IPS DF 19.7 (cell line): ENCODE results near the gene XPNPEP2.

ENCODE experiments used
- DNase-seq: peaks from one replicate; pipeline ENCODE4 v3.0.0-alpha.2; 2013; ENCODE audit warnings: low read depth, low spot score

Gene XPNPEP2, protein sequence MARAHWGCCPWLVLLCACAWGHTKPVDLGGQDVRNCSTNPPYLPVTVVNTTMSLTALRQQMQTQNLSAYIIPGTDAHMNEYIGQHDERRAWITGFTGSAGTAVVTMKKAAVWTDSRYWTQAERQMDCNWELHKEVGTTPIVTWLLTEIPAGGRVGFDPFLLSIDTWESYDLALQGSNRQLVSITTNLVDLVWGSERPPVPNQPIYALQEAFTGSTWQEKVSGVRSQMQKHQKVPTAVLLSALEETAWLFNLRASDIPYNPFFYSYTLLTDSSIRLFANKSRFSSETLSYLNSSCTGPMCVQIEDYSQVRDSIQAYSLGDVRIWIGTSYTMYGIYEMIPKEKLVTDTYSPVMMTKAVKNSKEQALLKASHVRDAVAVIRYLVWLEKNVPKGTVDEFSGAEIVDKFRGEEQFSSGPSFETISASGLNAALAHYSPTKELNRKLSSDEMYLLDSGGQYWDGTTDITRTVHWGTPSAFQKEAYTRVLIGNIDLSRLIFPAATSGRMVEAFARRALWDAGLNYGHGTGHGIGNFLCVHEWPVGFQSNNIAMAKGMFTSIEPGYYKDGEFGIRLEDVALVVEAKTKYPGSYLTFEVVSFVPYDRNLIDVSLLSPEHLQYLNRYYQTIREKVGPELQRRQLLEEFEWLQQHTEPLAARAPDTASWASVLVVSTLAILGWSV

DNA sequence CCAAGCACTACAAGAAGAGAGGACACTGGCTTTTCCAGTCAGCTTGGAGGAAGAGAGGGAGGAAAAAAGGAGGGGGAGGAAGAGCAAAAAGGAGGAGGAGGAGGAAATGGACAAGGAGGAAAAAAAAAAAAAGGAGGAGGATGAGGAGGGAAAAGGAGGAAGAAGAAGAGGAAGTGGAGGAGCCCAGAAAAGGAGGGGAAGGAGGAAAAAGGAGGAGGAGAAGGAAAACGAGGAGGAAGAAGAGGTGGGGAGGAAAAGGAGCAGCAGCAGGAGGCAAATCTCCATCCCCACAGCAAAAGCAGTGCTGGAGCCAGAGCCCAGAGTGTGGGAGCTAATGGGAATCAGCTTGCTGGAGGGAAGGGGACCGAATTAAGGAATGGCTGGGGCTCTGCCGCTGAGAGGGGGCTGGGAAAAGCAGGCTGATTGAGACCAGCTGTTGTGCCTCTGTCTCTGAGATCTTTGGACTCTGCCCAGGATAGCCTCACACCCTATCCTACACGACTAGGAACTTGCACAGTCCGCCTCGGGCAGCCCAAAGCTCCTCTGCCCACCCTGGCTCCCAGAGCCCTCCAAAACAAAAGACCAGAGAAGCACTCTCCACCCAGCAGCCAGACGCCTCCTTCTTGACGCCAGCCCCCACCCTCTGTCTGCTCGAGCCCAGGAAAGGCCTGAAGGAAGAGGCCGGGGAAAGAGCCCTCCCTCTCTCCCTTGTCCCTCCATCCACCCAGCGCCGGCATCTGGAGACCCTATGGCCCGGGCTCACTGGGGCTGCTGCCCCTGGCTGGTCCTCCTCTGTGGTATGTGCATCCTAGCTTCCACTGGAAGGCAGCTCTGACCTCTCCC, at the start of gene XPNPEP2:
XPNPEP2 (plus strand) TSS at position 514 of the 843 bp plus-strand sequence; CDS start at position 749, 235 bp downstream.
- no peak for DNase-seq

DNA sequence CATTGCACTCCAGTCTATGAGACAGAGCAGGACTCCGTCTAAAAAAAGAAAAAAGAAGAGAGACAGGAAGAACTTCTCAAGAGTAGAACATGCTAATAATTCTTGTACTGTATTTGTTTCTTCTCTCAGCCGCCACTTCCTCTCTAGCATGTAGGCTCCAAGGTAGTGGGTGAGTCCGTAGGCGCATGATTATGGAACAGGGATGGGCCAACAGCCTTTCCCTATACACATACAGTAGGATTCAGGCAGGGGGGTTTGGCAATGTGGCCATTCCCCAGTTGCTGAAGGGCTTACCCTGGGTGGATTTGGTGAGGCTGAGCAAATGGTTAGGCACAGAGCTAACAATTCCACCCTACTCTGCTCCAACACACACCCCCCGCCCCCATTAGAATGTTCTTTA, 49.0 kb upstream of the XPNPEP2 start:
- DNase-seq, result no peak

DNA sequence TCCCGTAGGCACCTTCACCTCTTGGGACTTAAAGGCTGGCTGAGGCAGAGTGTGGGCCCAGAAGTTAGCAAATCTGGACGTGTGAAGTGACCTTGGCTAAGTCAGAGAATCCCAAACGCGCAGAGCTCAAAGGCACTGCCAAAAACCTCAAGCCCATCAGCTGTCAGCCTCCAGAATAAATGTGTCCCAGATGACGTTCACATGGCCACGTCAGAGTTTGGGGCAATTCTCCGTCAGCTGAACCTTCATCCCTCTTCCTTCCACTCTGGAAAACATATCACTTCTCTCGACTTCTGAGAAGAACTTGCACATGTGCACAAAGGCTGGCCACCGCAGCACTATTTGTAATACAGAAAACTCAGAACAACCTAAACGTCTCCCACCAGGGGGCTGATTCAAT, 48.3 kb upstream of the XPNPEP2 start:
- DNase-seq, result no peak

DNA sequence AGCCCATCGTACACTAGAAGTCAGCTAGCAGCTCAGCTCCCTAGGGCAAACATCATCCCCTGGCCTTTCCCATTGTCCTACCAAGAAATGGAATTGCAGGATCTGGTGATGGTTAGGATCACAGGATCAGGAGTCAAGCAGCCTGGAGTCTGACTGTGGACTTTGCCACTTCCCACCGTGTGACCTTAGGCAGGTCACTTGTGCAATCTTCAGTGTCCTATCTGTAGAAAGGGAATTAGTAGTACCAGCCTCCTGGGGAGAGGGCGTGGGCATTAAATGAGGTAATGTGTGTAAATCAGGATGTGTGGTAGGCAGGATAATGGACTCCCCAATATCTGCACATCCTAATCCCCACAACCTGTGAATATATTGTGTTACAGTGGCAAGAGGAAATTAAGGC, 45.4 kb upstream of the XPNPEP2 start:
- DNase-seq, result no peak

DNA sequence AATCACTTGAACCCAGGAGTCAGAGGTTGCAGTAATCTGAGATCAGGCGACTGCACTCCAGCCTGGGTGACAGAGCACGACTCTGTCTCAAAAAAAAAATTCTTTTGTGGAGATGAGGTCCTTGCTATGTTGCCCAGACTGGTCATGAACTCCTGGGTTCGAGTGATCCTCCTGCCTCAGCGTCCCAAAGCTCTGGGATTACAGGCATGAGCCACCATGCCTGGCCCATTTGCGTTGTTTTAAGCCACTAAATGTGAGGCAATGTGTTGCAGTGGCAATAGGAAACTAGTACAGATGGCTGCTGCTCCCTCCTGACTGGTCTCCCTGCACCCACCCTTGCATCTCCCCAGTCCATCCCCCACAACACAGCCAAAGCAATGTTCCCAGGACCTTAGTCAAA, 44.0 kb upstream of the XPNPEP2 start:
- no peak for DNase-seq

DNA sequence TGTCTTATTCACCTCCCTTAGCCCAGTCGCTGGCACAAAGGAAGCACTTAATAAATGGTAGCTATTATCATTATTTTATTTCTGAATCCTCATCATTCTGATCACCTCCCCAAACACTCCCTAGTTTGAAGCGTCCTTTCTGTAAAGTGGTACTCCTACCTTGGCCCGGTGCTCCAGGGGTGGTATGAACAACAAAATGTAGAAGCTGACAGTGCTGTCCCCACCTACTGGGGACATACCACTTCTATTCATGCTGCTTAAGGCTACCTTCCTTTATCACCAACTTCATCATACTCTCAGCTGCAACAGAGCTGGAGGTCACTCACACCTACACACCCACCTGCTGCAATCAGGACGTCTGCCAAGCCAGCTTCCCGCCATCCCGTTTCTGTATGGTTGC, 43.2 kb upstream of the XPNPEP2 start:
- no peak for DNase-seq

DNA sequence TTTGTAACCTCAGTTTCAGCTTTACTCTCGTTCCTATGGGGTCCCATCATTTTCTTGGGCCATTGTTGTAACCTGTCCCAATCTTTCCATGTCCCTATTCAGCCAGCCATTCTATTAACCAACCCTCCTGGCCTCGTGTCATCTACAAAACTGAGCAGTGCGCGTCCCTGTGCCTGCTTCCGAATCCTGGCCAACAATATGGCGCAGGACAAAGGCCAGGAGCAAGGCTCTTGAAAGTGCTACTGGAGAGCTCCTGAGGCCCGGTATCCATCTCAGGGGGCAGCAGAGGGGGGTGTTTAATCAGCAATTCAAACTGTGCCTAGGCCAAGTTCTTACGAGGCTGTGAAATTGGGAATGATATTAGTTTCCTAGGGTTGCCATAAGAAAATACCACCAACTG, 42.8 kb upstream of the XPNPEP2 start:
- DNase-seq, result no peak

DNA sequence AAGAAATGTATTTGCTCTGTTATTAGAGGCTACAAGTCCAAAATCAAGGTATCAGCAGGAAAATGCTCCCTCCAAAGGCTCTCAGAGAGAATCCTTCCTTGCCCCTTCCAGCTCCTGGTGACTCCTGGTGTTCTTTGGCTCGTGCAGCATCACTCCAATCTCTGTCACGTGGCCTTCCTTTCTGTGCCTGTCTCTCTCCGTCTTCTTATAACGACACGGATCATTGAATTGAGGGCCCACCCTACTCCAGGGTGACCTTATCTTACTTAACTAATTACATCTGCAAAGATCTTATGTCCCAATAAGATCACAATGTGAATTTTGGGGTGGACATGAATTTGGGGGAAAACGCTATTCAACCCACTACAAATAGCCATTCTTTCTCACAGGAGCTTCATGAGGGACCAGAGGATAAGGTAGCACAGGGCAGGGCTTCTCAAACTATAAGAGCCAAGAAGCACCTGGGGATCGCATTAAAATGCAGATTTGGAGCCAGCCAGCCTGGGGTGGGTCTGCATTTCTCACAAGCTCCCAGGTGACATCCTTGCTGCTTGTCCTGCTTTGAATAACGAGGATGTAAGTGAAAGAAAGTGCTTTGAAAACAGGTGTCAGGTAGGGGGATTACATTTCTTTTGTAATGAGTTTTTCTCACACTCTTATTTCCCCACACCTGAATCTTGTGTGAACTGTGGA, 42.2 kb upstream of the XPNPEP2 start:
- DNase-seq, result no peak

DNA sequence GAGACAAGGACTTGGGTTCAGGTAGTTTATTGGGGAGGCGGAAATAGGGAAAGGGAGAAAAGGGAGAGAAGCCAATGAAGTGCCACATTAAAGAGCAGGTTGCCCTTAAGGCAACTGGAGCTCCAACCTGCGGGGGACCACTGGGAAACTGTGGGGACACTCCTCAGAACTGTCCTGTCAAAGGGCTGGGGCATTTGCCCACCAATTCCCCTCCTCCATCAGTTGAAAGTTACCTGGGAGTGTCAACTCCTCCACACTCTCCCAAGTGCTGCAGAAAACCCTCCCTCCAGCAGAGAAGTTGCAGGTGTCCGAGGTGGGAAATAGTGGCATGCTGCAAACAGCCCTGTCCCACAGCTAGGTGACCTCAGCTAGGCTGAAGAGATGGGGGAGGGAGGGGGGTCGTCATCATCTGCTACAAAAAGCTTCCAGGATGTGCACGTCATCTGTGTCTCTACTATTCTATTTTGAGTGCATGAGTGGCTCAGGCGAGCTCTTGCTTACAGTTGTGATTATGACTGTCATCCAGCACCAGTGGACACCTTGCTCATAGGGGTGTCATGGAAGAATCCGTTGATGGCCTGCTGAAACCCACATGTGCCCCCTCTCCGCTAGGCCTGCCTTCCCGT, 41.5 kb upstream of the XPNPEP2 start:
- no peak for DNase-seq

DNA sequence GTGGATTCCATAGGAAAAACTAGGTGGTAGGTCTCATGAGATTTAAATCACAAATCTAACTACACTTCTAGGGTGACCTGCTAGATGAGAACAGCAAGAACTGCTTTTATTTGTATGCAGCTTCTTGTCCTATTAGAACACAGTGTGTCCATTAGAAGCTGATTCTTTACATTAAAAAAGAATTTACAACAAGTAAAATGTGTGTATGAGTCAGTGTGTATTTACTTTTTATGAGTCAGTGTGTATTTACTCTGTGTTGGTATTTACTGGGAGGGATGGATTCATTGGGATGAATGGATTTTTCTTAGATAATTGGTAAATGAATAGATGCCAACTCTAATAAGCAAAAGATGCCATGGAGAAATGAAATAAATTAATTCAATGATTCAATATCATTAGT, 40.6 kb upstream of the XPNPEP2 start:
- DNase-seq, result no peak

DNA sequence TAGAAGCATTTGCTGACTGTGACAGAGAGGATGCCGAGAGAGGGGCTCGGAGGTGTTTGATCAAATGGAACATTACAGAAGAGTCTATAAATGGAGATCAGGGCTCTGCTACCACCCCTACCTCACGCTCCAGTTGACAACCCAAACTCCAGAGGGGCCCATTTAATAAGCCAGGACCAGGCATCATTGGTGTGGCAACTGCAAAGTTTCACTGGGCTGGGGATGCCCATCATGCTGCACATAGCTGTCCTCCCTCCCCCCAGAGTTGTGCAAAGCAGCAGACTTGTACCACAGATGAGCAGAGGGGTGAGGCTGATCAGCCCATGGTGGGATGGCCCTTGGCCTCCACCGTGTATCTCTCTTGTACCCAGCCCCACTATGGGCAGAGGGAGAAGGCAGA, 38.2 kb upstream of the XPNPEP2 start:
- DNase-seq, result no peak

DNA sequence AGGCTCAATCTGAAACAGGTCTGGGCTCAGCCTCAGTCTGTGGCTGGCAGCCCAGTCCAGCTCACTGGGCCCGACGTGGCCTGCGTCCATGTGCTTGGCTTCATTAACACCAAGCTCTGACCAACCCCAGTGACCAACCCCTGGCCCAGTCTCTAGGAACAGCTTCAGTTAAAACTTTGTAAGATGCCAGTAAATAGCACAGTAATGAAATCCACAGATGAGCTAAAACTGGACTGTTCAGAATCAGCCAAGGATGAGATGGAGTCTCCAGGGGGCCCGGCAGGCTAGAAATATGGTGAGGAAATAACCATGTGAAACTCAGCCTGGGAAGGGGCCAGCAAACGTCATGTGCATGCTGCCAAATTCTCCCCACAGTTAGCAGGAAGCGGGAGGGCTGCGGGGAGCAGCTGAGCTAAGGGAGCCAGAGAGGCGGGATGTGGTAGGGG, 37.1 kb upstream of the XPNPEP2 start:
- no peak for DNase-seq

DNA sequence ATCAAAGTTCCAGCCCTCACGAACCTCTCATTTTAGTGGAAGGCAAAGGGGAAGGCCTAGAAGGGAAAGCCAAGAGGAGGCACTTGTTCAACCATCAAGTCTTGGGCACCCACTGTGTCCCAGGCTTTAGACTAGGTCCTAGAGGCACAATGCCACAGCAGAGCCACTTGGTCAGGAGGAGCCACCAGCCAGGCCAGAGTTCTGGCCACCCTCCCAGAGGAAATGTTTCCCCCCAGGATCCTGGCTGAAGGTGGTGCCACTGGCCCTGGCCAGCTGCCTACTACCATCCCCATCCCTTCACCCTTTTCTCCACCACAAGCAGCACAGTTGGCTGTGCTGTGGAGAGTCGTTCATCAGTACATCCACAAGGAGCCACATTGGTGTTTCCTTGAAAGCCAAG, 34.3 kb upstream of the XPNPEP2 start:
- DNase-seq, result no peak

DNA sequence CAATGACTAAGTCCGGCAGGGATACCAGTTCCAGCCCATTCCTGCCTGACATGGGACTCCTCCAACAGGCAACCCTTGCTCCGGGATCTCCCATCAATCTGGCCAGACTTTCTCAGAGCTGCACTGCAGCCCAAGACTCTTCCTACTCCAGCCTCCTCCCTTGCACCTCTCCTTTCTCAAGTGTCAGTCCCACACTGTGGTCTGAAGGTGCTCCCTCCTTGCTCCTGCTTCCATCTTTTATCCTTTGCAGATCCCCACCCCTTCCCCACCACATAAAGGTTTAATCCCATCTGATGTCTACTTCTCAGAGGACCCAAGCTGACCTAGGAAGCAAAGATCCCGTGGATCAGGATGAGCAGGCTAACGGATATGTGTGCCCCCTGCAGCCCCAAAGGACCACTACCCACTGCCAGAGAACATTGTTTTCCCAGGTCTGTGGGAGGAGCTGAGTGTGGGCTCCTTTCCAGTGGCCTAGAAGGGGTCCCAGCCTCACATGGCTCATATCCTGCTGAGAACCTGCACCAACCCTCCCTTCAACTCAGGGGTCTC, 33.3 kb upstream of the XPNPEP2 start:
- DNase-seq, result no peak

DNA sequence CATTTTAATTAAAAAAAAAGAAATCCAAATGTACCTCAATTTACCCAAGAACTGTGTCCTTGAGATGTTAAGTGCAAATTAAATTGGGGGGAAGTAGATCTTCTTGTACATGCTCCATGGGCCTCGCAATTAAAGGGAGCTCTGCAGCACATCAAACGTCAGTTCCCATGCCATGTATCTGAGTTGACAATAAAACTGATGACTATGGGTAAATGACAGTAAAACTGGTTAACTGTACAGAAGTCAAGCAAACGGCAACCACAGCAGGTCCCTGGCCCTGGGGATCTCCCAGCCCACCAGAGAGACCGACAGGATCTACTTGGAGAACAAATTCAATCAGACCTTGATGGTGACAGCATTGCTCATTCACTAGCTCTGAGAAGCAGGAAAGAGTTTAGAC, 32.8 kb upstream of the XPNPEP2 start:
- DNase-seq, result no peak

DNA sequence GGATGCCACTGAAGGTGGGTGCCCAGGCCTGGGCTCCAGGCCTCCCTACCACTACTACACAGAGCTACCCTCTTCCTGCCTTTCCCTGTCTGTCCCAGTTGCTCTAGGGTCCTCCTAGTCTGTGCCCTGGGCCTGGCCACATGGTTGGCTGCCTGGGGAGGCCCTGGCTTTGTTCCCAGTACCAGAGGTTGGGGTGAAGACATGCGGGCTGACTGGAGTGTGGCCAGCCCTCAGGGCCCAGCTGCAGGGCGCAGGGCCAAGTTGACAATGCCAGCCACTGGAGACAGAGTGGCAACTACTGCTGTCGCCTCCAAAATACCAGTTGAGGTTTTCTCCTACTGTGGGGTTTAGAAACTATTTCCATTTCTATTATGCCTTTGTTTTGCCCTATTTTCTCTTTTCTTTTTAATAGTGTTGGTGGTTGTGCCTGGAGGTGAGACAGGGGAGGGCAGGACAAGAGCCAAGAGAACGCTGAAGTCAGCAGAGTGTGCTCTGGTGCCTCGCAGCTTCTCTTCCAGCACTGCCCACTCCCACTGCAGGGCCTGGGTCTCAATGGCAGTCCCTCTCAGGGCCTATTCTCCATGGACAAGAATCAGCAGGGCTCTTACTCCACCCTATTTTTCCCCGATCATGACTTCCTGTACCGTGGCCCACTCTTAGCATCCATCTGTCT, 32.2 kb upstream of the XPNPEP2 start:
- DNase-seq, result no peak

DNA sequence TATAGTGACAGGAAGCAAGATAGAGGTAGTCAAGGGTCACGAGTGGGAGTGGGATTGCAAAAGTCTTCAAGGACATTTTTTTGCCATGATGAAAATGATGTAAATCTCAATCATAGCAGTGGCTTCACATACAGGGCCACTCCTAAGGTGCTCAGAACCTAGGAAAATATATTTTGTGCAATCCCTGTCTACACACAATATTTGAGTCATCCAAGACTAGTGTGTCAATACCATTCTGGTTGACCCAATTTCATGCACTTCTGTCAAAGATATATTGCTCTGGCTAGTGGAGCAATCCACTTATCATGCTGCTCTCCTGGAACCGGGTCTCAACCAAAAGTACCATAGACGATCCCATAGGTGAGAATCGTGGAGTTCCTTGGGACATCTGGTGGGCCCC, 24.2 kb upstream of the XPNPEP2 start:
- no peak for DNase-seq

DNA sequence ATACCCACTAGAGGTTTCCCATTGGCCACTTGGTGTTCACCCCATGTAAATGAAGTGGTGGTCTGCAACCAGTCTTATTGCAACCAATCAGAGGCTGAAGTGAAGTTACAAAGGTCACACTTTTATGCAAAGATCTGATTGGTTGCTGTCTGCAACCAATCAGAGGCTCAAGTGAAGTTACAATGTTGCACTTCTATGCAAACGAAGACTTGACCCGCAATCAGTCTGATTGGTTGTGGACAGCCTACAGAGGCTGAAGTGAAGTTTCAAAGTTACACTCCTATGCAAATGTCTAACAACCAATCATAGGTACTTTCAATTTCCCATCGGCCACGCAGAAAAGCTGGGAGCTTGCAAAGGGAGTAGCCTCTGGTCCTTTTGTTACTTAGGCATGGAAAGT, 22.3 kb upstream of the XPNPEP2 start:
- DNase-seq, result no peak

DNA sequence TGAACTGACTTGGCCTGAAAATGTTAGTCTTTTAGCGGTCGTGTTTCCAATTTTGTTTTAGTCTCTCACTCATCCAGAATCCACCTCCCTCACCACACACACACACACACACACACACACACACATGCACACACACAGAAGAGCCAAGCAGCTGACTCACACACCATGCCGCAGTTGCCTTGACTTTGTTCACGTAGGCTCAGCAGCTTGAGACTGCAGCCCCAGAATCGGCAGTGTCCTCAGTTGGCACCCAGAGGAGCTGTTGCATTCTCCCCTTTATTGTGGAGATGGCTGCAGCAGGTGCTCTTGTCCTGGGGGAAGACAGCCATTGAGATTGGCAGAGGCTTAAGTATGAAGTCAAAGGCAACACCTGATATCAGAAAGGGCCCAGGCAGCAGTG, 20.9 kb upstream of the XPNPEP2 start:
- DNase-seq, result no peak

DNA sequence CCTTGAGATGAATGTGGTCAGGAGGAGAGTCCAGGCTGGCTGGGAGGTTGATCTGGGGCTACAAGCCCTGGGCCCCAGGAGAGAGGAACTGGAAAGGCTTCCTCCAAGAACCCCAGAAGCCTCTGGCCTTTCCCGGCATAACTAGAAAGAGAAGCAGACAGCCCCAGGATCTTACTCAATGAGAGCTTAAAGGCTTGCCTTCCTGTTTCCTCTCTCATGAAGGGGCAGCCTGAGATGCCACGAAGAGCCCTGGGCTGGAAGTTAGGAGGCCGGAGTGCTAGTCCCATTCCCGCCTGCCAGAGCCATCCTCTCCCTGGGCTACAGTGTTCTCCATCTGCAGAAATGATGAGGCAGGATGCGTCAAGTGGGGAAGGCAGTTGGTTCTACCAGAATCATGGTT, 20.1 kb upstream of the XPNPEP2 start:
- no peak for DNase-seq
